ENCODE measurements around the gene PRKAR2A. TPM values are rescaled to one million over a fixed set of nuclear protein-coding genes. Genes with fewer than 3 reads are reported as not detected.

PRKAR2A gene
- polyA plus RNA-seq, 1 donor from 2014 or later, result 26.1 TPM

DNA sequence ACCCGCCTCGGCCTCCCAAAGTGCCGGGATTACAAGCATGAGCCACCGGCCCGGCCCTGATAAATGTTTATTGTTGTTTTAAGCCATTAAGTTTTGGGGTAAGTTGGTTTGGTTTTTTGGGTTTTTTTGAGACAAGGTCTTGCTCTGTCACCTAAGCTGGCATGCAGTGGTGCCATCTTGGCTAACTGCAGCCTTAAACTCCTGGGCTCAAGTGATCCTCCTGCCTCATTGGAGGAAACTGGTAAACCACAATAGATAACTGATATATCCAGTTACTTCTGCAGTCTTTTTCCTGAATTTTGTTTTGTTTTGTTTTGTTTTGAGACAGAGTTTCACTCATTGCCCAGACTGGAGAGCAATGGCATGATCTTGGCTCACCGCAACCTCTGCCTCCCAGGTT, 46.8 kb upstream of the PRKAR2A start:
- H3K4me3 ChIP-seq (ENCODE audit: low read length), result no peak overlapping the region
- H4K20me1 ChIP-seq (ENCODE audit: insufficient read depth), result no peaks in the 10 kb centered on the region
- H3K9ac ChIP-seq (ENCODE audit: low read length), result no peak overlapping the region
- no peaks in the 10 kb centered on the region for H3K27me3 ChIP-seq (ENCODE audit: insufficient read depth, low read depth, low read length)
- H3K9me2 ChIP-seq (ENCODE audit: insufficient read depth, low read length), result no peaks in the 10 kb centered on the region
- H3K79me2 ChIP-seq (replicated peaks; ENCODE audit: insufficient read depth, low read length), result no peaks in the 10 kb centered on the region
- no peaks in the 10 kb centered on the region for H3F3A ChIP-seq (ENCODE audit: insufficient read depth, low read length, poor library complexity, severe bottlenecking)
- no peak overlapping the region for H3K4me2 ChIP-seq (ENCODE audit: low read length)
- no peaks in the 10 kb centered on the region for H3K9me3 ChIP-seq (ENCODE audit: low read length)
- TF ChIP-seq REST (IDR thresholded peaks at IDR 0.05; ENCODE audit: borderline replicate concordance) (no peak), EP300 (conservative IDR thresholded peaks at IDR 0.05; ENCODE audit: poor library complexity, severe bottlenecking) (no peak), SMC3 (conservative IDR thresholded peaks at IDR 0.05; ENCODE audit: poor library complexity) (no peak), MXI1 (conservative IDR thresholded peaks at IDR 0.05; ENCODE audit: poor library complexity, severe bottlenecking) (no peak), POLR2AphosphoS5 (IDR thresholded peaks at IDR 0.05) (no peak), TAF1 (IDR thresholded peaks at IDR 0.05; ENCODE audit: low read depth) (no peak)
- H3K36me3 ChIP-seq (ENCODE audit: insufficient read depth, low read length), result no peaks in the 10 kb centered on the region
- H2AFZ ChIP-seq (ENCODE audit: low read depth, low read length), result no peak overlapping the region
- H3K27ac ChIP-seq (ENCODE audit: low read length), result no peak overlapping the region

GRCh38 chr3:48891606-48892005, 43.9 kb upstream of the PRKAR2A start:
- H4K20me1 ChIP-seq (ENCODE audit: insufficient read depth), result no peaks in the 10 kb centered on the region
- H3F3A ChIP-seq (ENCODE audit: insufficient read depth, low read length, poor library complexity, severe bottlenecking), result no peaks in the 10 kb centered on the region
- H3K79me2 ChIP-seq (replicated peaks; ENCODE audit: insufficient read depth, low read length), result no peaks in the 10 kb centered on the region
- H3K9me2 ChIP-seq (ENCODE audit: insufficient read depth, low read length), result no peaks in the 10 kb centered on the region
- TF ChIP-seq REST (IDR thresholded peaks at IDR 0.05; ENCODE audit: borderline replicate concordance) (no peak), EZH2 (IDR thresholded peaks at IDR 0.05; ENCODE audit: borderline replicate concordance, insufficient read depth, low read length, poor library complexity, severe bottlenecking) (no peak), TAF1 (IDR thresholded peaks at IDR 0.05; ENCODE audit: low read depth) (no peak), EP300 (conservative IDR thresholded peaks at IDR 0.05; ENCODE audit: poor library complexity, severe bottlenecking) (no peak), POLR2AphosphoS5 (IDR thresholded peaks at IDR 0.05) (no peak), SMC3 (conservative IDR thresholded peaks at IDR 0.05; ENCODE audit: poor library complexity) (no peak), CTCF (IDR thresholded peaks at IDR 0.05; ENCODE audit: poor library complexity, severe bottlenecking) (no peak), MXI1 (conservative IDR thresholded peaks at IDR 0.05; ENCODE audit: poor library complexity, severe bottlenecking) (no peak), RAD21 (conservative IDR thresholded peaks at IDR 0.05) (no peak)
- H3K4me3 ChIP-seq (ENCODE audit: low read length), result no peak overlapping the region
- H3K36me3 ChIP-seq (ENCODE audit: insufficient read depth, low read length), result no peaks in the 10 kb centered on the region
- no peak overlapping the region for H3K27ac ChIP-seq (ENCODE audit: low read length)
- H3K9ac ChIP-seq (ENCODE audit: low read length), result no peak overlapping the region
- H3K9me3 ChIP-seq (ENCODE audit: low read length), result no peaks in the 10 kb centered on the region
- H3K4me2 ChIP-seq (ENCODE audit: low read length), result no peak overlapping the region
- no peaks in the 10 kb centered on the region for H3K27me3 ChIP-seq (ENCODE audit: insufficient read depth, low read depth, low read length)
- H2AFZ ChIP-seq (ENCODE audit: low read depth, low read length), result no peak overlapping the region
